GOT3 (cell line): ENCODE results near the gene IL13.

Experiments
- DNase-seq: peaks from one replicate; lab custom pipeline; 2025; ENCODE audit warnings: mixed read lengths; lab: John Stamatoyannopoulos, UW

Gene IL13

GRCh38 chr5:132669966-132670882 is 12.3 kb downstream of the IL13 start:
- no peak for DNase-seq

- DNase-seq: no peak
Observed at GRCh38 chr5:132671000-132671399, 13.0 kb downstream of the IL13 start.

GRCh38 chr5:132673488-132673887 is 15.5 kb downstream of the IL13 start:
- no peak for DNase-seq

GRCh38 chr5:132673939-132674630 is 16.1 kb downstream of the IL13 start, which contains the start of gene IL4:
TSS of gene IL4 (plus strand) at chr5:132673989. CDS start at chr5:132674051, 62 bp downstream.
- DNase-seq: no peak

- DNase-seq: no peak
Observed at GRCh38 chr5:132674671-132675506, 16.9 kb downstream of the IL13 start.

- no peak for DNase-seq
Observed at GRCh38 chr5:132675936-132676689, 18.1 kb downstream of the IL13 start.

- peak; percentile 46 for DNase-seq
Observed at GRCh38 chr5:132677191-132677590, 19.2 kb downstream of the IL13 start.

- DNase-seq: no peak
Observed at GRCh38 chr5:132677682-132678400, 19.9 kb downstream of the IL13 start.

- no peak for DNase-seq
Observed at GRCh38 chr5:132678735-132679134, 20.8 kb downstream of the IL13 start.

GRCh38 chr5:132679166-132679565 is 21.2 kb downstream of the IL13 start:
- no peak for DNase-seq

GRCh38 chr5:132679717-132680380 is 21.9 kb downstream of the IL13 start:
- DNase-seq: no peak

GRCh38 chr5:132680780-132681475 is 23.0 kb downstream of the IL13 start:
- DNase-seq: no peak

- no peak for DNase-seq
Observed at GRCh38 chr5:132681476-132681831, 23.5 kb downstream of the IL13 start.

- DNase-seq: no peak
Observed at GRCh38 chr5:132681983-132682382, 24.0 kb downstream of the IL13 start.

- DNase-seq: no peak
Observed at GRCh38 chr5:132684491-132684890, 26.5 kb downstream of the IL13 start.

GRCh38 chr5:132684922-132685720 is 27.1 kb downstream of the IL13 start:
- DNase-seq: no peak

GRCh38 chr5:132686193-132686592 is 28.2 kb downstream of the IL13 start:
- no peak for DNase-seq

- DNase-seq: no peak
Observed at GRCh38 chr5:132687995-132688394, 30.0 kb downstream of the IL13 start.
